HG02870 (cell line): Measurements from ENCODE around the gene LRRK1.

ENCODE experiments used
- ATAC-seq: cut with Tn5 transposase; IDR thresholded peaks from one replicate; pipeline ENCODE4 v1.9.1; 2021; ENCODE audit warnings: mild to moderate bottlenecking, moderate library complexity; ENCODE audit not compliant: unreplicated experiment

The LRRK1 gene

GRCh38 chr15:100968050-100968966 is 49.2 kb downstream of the LRRK1 start:
- no peak for ATAC-seq

DNA sequence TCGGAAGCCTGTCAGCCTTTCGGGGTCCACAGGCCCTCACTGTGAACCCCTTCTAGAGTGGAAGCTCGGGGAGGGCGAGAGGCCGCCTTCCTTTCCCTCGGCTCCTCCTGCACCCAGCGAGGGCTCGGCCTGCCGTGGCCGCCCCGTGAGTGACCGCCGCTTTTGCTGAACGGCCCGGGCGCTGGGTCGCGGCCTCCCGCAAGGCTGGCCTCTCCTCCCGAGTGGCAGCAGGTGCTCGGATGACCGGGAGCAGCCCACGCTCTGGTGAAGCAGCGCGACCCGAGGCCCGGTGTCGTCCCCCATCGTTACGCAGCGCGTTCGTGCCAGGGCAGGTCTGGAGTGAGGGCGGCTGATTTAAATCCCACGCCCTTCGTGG is 53.8 kb downstream of the LRRK1 start:
- no peak for ATAC-seq

GRCh38 chr15:100973351-100974111 is 54.4 kb downstream of the LRRK1 start:
- no peak for ATAC-seq

DNA sequence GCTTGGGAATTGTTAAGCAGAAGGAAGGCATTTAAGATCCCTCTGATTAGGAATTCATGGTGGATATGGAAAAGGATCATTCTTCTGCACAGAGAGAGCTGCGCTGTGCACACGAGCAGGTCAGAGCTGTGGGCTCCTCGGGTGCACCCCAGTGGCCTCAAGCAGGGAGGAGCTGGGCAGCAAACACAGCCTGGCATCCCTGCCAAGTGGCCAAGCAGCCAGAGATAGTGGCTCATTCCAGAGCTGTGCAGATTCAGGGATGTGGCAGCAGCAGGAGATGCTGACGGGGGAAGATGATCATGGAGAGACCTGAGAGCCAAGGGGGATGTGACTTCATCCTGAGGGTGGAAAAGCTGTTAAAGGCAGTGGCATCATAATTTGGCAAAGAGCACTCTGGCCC is 55.9 kb downstream of the LRRK1 start:
- no peak for ATAC-seq

DNA sequence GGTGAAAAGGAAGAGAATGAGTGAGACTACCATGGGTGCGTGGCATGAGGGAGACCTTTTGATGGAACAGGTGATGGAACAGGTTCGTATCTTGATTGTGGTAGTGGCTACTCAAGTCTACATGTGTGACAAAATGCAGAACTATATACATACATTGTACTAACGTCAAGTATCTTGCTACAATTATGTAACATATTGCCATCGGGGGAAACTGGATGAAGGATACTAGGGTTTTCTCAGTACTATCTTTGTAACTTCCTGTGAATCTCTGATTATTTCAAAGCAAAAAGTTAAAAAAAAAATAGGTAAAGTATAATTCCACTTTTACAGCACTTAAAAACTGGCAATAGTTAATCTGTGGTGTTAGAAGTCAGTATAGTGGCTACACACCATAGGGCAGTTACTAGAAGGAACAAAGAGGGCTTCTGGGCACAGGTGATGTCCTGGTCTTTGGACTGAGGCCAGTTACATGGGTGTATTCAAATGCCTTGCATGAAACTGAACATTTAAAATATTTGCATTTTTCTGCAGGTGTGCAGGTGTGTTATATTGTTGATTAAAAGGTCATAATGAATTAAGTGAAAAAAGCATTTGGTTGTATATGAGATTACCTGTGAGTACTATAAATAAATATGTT is 61.4 kb downstream of the LRRK1 start:
- no peak for ATAC-seq

DNA sequence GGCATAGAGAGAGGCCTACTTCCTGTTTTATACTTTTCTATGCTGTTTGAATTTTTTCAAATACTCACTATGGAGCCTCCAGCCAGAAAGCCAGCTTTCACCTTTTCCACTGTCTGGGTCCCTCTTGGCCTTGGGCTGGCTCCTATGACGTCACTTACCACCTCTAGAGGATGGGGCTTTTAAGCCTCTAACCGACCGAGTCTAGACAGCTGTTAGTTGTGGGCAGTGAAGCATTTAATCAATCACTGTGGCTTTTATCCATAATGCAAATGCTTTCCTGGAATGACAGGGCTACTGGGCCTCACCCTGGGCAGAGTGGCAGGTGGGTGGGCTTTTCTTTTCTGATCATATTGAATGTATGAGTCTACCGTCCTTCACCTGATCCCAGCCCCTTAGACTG is 61.9 kb downstream of the LRRK1 start:
- ATAC-seq: no peak

DNA sequence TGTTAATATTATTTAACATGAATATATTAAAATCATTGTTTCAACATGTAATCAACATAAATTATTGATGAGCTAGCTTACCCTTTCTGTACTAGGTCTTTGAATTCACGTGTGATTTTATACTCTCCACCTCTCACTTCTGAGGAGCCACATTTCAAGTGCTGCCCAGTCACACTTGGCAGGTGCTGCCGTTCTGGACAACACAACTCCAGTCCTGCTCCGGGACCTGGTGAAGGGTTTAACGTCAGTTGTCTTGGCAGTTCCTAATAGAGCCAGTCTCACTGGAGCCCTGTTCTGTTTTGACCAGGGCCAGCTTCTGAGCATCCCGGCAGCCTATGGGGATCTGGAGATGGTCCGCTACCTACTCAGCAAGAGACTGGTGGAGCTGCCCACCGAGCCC is 64.1 kb downstream of the LRRK1 start:
- ATAC-seq: no peak

DNA sequence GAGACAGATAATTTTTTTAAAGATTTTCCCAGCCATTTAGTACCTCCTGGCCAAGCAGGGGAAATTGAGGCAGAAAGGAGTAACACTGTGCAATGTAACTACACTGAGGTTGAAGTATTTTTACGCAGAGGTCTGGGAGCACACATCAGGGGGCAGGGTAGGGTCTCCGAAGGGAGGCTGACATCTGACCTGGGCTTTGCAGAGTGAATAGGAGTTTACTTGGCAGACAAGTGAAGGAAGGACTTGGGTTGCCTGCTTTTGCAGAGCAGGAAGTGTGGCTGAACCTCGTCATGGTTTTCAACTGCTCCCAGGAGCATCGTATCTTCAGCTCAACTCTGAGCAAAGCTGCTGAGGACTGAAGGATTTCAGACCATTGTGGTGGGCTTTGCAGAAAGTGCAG is 66.2 kb downstream of the LRRK1 start:
- ATAC-seq: no peak

DNA sequence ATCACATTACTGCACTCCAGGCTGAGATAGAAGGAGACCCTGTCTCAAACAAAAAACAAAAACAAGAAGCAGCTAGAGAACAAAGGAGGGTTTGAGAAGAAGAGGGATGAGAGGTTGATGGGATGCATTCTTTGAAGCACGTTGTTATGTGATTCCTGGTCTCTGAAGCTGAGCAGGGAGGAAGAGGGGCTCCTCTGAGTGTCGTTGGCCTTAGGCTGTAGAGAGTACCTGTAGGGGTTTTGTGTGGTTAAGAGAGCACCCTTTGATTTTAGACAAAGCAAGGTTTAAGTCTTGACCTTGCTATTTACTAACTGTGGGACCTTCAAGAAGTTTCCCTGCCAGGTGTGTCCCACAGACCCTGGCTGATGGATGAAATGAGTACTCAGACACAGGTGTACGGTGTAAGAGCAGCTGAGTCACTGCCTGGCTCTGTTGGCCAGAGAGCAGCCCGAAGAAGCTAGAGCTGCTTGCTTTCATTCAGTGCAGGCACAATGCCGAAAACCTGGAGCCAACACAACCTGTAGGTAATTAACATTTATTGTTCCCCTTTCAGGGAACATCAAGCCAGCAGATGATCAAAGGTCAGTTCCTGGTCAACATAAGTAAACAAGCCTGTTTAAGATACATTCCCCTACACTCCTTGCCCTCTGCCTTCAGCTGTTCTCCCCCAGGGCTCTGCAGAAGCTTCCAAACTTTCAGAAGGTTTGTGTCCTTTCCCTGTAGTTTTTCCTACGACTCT is 67.2 kb downstream of the LRRK1 start:
- ATAC-seq: no peak

- no peak for ATAC-seq
Measured at GRCh38 chr15:100987143-100987542, 68.0 kb downstream of the LRRK1 start.

DNA sequence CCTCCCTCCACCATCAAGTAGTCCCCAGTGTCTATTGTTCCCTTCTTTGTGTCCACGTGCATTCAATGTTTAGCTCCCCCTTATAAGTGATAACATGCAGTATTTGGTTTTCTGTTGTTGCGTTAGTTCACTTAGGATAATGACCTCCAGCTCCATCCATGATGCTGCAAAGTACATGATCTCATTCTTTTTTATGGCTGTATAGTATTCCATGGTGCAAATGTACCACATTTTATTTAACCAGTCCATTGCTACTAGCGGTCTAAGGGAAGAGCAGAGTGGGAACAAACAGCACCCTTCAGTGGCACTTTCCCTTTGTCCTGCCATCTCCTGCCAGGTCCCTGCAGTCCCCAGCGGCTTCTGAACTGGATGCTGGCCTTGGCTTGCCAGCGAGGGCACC is 69.1 kb downstream of the LRRK1 start:
- ATAC-seq: no peak

DNA sequence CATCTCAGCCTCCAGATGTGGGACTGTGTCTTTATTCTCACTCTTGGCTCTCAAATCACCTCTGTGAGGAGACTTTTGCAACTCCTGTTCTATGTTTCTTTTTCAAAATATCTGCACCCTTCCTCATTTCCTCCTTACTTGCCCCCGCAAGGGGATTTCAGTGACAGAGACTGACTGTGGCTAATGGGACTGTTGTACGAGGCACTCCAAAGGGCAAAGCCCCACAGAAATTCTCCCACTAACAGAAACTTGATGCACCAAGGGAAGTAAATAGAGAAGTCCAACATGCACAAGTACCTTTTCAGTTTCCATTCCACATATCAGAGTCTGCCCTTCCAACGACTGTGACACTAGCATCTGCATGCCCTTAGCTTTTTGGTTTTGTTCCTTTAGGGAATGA is 69.7 kb downstream of the LRRK1 start:
- no peak for ATAC-seq

- no peak for ATAC-seq
Measured at GRCh38 chr15:100994597-100995446, 75.7 kb downstream of the LRRK1 start.

DNA sequence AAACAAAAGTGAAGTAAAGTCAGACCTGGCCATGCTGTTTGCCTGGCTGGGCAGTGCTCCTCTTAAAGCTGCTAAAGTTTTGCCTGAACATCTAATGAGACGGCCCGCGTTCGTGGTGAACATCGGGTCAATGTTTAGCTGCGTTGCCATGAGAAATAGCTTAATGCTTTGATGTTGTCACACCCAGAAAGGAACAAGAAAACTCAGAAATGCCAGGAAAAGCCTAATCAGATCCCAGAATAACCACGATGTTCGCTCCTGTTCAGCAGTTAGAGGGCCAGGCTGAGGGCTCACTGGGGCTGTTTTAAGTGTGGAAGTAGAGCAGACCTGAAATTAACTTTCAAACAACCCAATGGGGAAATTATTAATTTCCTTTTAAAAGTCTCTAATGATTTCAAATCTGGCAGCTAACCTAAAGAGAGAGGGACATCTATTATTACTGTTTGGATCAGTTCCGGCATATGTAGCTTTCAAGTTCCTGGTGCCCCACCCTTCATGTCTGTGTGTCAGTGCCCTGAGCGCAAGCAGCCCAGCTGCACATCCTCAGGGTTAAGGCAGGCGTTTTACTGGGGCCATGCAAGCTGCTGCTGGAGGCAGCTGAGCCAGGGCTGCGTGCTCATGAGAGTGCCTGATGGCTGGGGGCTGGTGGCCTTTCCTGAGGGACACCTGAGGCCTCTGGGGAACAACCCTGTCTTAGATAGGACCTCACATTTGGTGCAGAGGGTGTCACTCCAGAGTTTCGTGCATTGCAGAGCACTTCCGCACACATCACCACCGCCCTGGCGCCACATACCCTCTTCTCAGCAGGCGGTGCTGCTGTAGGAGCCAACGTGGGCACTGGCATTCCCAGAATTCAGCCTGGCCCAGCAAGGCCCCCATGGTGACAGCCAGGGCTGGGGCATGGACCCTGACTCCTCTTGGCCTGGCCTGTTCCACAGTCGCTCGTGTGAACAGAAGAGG is 76.6 kb downstream of the LRRK1 start:
- ATAC-seq: no peak

DNA sequence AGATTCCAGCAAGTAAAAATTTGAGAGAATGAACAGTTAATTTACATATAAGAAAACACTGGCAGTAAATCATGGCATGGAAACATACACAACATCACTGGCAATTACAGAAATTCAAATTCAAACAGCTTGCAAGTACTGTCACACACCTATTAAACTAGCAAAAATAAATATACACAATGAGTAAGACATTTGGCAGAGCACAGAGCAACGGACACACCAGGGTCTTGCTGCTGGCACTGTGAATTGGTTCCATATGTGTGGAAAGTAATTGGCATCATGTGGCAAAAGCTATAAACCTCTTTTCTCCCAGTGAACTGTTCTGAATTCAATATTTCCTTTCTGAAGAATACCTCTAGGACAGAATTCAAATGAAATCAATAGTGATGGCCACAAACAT is 78.3 kb downstream of the LRRK1 start:
- no peak for ATAC-seq

- ATAC-seq: no peak
Measured at GRCh38 chr15:100998630-100999029, 79.5 kb downstream of the LRRK1 start.

GRCh38 chr15:100999369-100999768 is 80.2 kb downstream of the LRRK1 start:
- ATAC-seq: no peak

GRCh38 chr15:101000271-101000681 is 81.1 kb downstream of the LRRK1 start:
- ATAC-seq: no peak

DNA sequence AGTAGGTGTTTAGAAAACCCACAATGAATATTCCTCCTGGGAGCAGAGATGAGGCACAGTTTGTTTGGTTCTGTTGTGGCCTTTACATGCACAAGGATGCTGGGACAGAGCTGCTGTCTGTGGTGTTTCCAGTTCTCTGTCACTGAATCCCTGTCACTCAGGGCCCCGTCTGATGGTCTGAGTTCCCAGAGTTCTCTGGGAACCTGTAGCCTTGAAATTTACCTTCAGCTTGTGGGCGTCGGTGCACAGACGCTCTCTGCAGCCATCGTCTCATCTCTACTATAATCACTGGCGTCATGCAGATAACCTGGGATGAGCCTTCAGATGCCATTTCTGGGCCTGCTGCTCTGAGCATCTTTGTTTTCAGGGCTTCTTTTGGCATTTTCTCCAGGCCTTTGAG is 81.9 kb downstream of the LRRK1 start:
- ATAC-seq: no peak
